Measurements from ENCODE around the gene EPHA2.

- no peak for TF ChIP-seq YY1 (IDR thresholded peaks at IDR 0.05)
- no peak for TF ChIP-seq CTCF (IDR thresholded peaks at IDR 0.05; ENCODE audit: low read depth, low read length, missing input control)
- TF ChIP-seq SP1 (IDR thresholded peaks at IDR 0.05): peak; percentile 2
- no peak for TF ChIP-seq MAX (IDR thresholded peaks at IDR 0.05)
- no peak for TF ChIP-seq JUND (IDR thresholded peaks at IDR 0.05)
- TF ChIP-seq REST (IDR thresholded peaks at IDR 0.05): no peak
- no peak for TF ChIP-seq TAF1 (conservative IDR thresholded peaks at IDR 0.05)
- TF ChIP-seq RAD21 (IDR thresholded peaks at IDR 0.05): no peak
- no peak for TF ChIP-seq EGR1 (IDR thresholded peaks at IDR 0.05; ENCODE audit: low read depth in 2 of 2)
- TF ChIP-seq FOXA1 (IDR thresholded peaks at IDR 0.05): no peak
- TF ChIP-seq RXRA (IDR thresholded peaks at IDR 0.05): no peak
- no peak for TF ChIP-seq ZBTB33 (IDR thresholded peaks at IDR 0.05)
- TF ChIP-seq ATF3 (IDR thresholded peaks at IDR 0.05): no peak
- TF ChIP-seq GABPA (IDR thresholded peaks at IDR 0.05 in 1 of 2, conservative IDR thresholded peaks at IDR 0.05 in 1 of 2): no peak
Observed at GRCh38 chr1:16076031-16076864, 79.6 kb downstream of the EPHA2 start.

Measured in liver (tissue), 3 donors.